ENCODE results near the gene NOL12. TPM values are rescaled to one million over a fixed set of nuclear protein-coding genes. Genes with fewer than 3 reads are reported as not detected.

NOL12 gene
- total RNA-seq, 1 experiment from 2014 or later: 32.7 TPM

DNA sequence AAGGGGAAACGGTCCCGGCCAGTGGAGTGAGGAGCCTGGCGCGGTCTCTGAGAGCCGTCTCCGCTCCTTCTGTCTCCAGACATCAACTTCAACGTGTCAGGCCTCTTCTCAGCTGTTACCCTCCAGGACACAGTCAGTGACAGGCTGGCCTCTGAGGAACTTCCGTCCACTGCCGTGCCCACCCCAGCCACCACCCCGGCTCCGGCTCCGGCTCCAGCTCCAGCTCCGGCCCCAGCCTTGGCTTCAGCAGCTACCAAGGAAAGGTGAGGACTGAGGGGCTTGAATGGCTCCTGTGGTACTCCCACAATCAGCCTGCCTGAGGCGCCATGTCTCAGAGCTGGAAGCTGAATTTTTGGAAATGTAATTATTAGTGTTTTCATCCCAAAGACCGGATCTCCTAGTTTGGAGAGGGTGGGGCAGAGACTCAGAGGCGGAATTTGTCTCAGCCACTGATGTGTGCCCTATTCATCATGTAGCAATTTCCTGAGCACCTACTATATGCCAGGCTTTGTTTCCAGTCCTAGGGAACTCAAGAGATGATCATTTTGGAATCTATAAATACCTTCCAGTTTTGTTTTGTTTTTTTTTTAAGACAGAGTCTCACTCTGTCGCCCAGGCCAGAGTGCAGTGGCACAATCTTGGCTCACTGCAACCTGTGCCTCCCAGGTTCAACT is 35.5 kb upstream of the NOL12 start:
- H3K36me3 ChIP-seq (ENCODE audit: control insufficient read depth, insufficient read depth, low read length): no peaks in the 10 kb centered on the region
- intact Hi-C loops (cut with micrococcal nuclease; ENCODE audit: unreplicated experiment): no loop called here
- no TSS peak for BruUV-seq (replicated peaks)

DNA sequence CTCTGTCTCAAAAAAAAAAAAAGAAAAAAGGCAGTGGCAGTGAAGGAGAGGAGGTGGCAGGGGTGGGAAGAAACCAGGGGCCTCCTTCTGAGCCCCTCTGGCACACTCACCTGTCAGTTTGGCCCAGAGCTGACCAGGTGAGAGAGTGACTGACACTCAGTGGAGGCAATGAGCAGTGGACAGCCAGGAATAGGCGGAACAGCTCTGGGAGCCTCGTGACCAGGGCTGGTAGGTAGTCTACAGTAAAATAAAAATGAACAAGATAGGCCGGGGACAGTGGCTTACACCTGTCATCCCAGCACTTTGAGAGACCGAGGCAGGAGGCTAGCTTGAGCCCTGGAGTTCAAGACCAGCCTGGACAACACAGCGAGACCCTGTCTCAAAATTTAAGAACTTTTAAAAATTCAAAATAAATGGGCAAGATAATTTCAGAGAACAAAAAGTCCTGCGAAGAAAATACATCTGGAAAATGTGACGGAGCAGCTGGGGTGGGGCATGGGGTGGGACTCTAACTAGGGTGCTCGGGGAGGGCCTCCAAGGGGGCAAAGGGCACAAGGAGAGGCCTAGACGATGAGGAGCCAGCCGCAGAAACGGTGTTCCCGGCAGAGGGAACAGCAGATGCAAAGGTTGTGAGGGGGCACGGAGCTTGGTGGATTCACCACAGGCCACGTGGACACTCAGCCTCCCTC is 31.4 kb upstream of the NOL12 start:
- Histone ChIP-seq H3K4me3 (ENCODE audit: low read depth in 2 of 2, low read length in 2 of 2) (no peak overlapping the region), H3K27ac (ENCODE audit: low read length) (no peak overlapping the region), H3K36me3 (ENCODE audit: control insufficient read depth, insufficient read depth, low read length) (no peaks in the 10 kb centered on the region), H3K27me3 (ENCODE audit: control insufficient read depth, insufficient read depth, low read length) (no peaks in the 10 kb centered on the region), H3K4me1 (ENCODE audit: control insufficient read depth, insufficient read depth, low read length) (no peaks in the 10 kb centered on the region), H3K9me3 (ENCODE audit: control insufficient read depth, insufficient read depth, low read depth, low read length) (no peaks in the 10 kb centered on the region)
- ATAC-seq (no peak), DNase-seq (ENCODE audit: low read depth, low spot score) (no peak)
- POLR2A ChIA-PET: no interaction called here
- BruUV-seq (replicated peaks): no TSS peak
- CTCF ChIA-PET: interaction anchor here (0.7 kb wide), 1 partner anchor 574 kb away, joined by 3 read pairs; no protein-coding TSS in a partner anchor
- no peak for TF ChIP-seq TCF7L2 (IDR thresholded peaks at IDR 0.05; ENCODE audit: low read depth, low read length)
- intact Hi-C loops (cut with micrococcal nuclease; ENCODE audit: unreplicated experiment): no loop called here
- in situ Hi-C loops (cut with HindIII; ENCODE audit: low pct_unique_long_range_greater_than_20kb, low sequenced_read_pairs): no loop called here

More for the DNA sequence above, 35.5 kb upstream of the NOL12 start:
- Histone ChIP-seq H3K4me1 (ENCODE audit: control insufficient read depth, insufficient read depth, low read length) (no peaks in the 10 kb centered on the region), H3K9me3 (ENCODE audit: control insufficient read depth, insufficient read depth, low read depth, low read length) (no peaks in the 10 kb centered on the region), H3K27ac (ENCODE audit: low read length) (no peak overlapping the region), H3K4me3 (ENCODE audit: low read depth in 2 of 2, low read length in 2 of 2) (no peak overlapping the region), H3K27me3 (ENCODE audit: control insufficient read depth, insufficient read depth, low read length) (no peaks in the 10 kb centered on the region)
- ATAC-seq: no peak
- POLR2A ChIA-PET: interaction anchor here (0.5 kb wide), 1 partner anchor 24 kb away, joined by 7 read pairs; no protein-coding TSS in a partner anchor
- in situ Hi-C loops (cut with HindIII; ENCODE audit: low pct_unique_long_range_greater_than_20kb, low sequenced_read_pairs): no loop called here
- TF ChIP-seq, protein P1, sequence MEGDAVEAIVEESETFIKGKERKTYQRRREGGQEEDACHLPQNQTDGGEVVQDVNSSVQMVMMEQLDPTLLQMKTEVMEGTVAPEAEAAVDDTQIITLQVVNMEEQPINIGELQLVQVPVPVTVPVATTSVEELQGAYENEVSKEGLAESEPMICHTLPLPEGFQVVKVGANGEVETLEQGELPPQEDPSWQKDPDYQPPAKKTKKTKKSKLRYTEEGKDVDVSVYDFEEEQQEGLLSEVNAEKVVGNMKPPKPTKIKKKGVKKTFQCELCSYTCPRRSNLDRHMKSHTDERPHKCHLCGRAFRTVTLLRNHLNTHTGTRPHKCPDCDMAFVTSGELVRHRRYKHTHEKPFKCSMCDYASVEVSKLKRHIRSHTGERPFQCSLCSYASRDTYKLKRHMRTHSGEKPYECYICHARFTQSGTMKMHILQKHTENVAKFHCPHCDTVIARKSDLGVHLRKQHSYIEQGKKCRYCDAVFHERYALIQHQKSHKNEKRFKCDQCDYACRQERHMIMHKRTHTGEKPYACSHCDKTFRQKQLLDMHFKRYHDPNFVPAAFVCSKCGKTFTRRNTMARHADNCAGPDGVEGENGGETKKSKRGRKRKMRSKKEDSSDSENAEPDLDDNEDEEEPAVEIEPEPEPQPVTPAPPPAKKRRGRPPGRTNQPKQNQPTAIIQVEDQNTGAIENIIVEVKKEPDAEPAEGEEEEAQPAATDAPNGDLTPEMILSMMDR (IDR thresholded peaks at IDR 0.05): no peak
- TF ChIP-seq SIN3A (IDR thresholded peaks at IDR 0.05; ENCODE audit: borderline replicate concordance, insufficient read depth, low read depth, low read length): no peak
- TF ChIP-seq TCF7L2 (IDR thresholded peaks at IDR 0.05; ENCODE audit: low read depth, low read length): no peak
- TF ChIP-seq, protein P2, sequence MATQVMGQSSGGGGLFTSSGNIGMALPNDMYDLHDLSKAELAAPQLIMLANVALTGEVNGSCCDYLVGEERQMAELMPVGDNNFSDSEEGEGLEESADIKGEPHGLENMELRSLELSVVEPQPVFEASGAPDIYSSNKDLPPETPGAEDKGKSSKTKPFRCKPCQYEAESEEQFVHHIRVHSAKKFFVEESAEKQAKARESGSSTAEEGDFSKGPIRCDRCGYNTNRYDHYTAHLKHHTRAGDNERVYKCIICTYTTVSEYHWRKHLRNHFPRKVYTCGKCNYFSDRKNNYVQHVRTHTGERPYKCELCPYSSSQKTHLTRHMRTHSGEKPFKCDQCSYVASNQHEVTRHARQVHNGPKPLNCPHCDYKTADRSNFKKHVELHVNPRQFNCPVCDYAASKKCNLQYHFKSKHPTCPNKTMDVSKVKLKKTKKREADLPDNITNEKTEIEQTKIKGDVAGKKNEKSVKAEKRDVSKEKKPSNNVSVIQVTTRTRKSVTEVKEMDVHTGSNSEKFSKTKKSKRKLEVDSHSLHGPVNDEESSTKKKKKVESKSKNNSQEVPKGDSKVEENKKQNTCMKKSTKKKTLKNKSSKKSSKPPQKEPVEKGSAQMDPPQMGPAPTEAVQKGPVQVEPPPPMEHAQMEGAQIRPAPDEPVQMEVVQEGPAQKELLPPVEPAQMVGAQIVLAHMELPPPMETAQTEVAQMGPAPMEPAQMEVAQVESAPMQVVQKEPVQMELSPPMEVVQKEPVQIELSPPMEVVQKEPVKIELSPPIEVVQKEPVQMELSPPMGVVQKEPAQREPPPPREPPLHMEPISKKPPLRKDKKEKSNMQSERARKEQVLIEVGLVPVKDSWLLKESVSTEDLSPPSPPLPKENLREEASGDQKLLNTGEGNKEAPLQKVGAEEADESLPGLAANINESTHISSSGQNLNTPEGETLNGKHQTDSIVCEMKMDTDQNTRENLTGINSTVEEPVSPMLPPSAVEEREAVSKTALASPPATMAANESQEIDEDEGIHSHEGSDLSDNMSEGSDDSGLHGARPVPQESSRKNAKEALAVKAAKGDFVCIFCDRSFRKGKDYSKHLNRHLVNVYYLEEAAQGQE (IDR thresholded peaks at IDR 0.05; ENCODE audit: insufficient read depth in 1 of 2, low read depth in 2 of 2, low read length in 1 of 2): no peak
- TF ChIP-seq POLR2AphosphoS5 (IDR thresholded peaks at IDR 0.05; ENCODE audit: low read depth, low read length): no peak
- DNase-seq (ENCODE audit: low read depth, low spot score): no peak
- CTCF ChIA-PET: no interaction called here

DNA sequence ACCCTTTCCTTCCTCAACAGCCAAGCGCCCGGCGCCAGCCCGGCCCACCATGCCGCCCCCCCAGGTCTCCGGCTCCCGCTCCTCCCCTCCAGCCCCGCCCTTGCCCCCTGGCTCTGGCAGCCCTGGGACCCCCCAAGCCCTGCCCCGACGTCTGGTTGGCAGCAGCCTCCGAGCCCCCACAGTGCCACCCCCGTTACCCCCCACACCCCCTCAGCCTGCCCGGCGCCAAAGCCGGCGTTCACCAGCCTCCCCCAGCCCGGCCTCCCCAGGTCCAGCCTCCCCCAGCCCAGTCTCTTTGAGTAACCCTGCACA is 30.9 kb upstream of the NOL12 start:
- intact Hi-C loops (cut with micrococcal nuclease; ENCODE audit: unreplicated experiment): no loop called here
- no peaks in the 10 kb centered on the region for H3K9me3 ChIP-seq (ENCODE audit: control insufficient read depth, insufficient read depth, low read depth, low read length)
- no TSS peak for BruUV-seq (replicated peaks)
- H3K36me3 ChIP-seq (ENCODE audit: control insufficient read depth, insufficient read depth, low read length): no peaks in the 10 kb centered on the region
- ChIA-PET POLR2A (no interaction called here), CTCF (no interaction called here)
- no peaks in the 10 kb centered on the region for H3K27me3 ChIP-seq (ENCODE audit: control insufficient read depth, insufficient read depth, low read length)
- ATAC-seq (no peak), DNase-seq (ENCODE audit: low read depth, low spot score) (no peak)
- H3K27ac ChIP-seq (ENCODE audit: low read length): no peak overlapping the region
- no peak overlapping the region for H3K4me3 ChIP-seq (ENCODE audit: low read depth in 2 of 2, low read length in 2 of 2)
- peaks cover 4% of the 10 kb centered on the region for H3K4me1 ChIP-seq (ENCODE audit: control insufficient read depth, insufficient read depth, low read length)
- TF ChIP-seq, protein P1 (IDR thresholded peaks at IDR 0.05): no peak
- TF ChIP-seq POLR2AphosphoS5 (IDR thresholded peaks at IDR 0.05; ENCODE audit: low read depth, low read length): no peak
- no peak for TF ChIP-seq TCF7L2 (IDR thresholded peaks at IDR 0.05; ENCODE audit: low read depth, low read length)
- no peak for TF ChIP-seq SIN3A (IDR thresholded peaks at IDR 0.05; ENCODE audit: borderline replicate concordance, insufficient read depth, low read depth, low read length)
- TF ChIP-seq, protein P2 (IDR thresholded peaks at IDR 0.05; ENCODE audit: insufficient read depth in 1 of 2, low read depth in 2 of 2, low read length in 1 of 2): no peak
- in situ Hi-C loops (cut with HindIII; ENCODE audit: low pct_unique_long_range_greater_than_20kb, low sequenced_read_pairs): no loop called here

Data from Panc1 (cell line).